Dermis blood vessel endothelial cell (primary cell): ENCODE data around the gene LRWD1. TPM values are rescaled to one million over a fixed set of nuclear protein-coding genes. Genes with fewer than 3 reads are reported as not detected.
"Not testable (repeated sequence)": the region's sequence is repeated elsewhere in the genome, so short reads cannot be mapped to it uniquely, and the experiment has no call there.

ENCODE experiments used
- DNase-seq: peaks from one replicate; pipeline ENCODE4 v3.0.0; 2010
- total RNA-seq: library from RNA; depleted of rRNA; stranded (reverse); fragments of >200 nt; gene quantifications from 2 replicates; pipeline ENCODE4 v1.2.3, GENCODE V29; 2014

The LRWD1 gene
- total RNA-seq, 1 donor from 2014 or later: 21.6 TPM

DNA sequence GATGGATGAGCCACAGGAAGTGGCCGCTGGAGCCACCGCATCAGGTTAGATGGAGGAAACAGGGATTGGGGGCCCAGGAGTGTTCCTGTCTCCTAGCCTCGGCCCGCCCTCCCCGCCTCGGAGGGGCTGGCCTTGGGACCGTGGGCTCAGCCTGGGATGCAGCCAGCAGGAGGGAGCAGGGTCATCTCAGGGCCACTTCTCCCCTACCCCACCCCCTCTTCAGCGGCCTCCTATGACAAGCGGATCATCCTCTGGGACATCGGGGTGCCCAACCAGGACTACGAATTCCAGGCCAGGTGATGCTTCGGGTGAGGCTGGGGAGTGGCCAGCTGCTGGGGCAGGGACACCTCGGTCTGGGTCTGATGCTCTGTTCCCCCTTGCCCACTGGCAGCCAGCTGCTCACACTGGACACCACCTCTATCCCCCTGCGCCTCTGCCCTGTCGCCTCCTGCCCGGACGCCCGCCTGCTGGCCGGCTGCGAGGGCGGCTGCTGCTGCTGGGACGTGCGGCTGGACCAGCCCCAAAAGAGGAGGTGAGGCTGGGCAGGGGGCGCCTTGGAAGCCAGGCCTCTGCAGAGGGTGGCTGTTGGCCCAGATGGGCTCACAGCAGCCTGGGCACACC is 4.7 kb downstream of the LRWD1 start:
- no peak for DNase-seq

DNA sequence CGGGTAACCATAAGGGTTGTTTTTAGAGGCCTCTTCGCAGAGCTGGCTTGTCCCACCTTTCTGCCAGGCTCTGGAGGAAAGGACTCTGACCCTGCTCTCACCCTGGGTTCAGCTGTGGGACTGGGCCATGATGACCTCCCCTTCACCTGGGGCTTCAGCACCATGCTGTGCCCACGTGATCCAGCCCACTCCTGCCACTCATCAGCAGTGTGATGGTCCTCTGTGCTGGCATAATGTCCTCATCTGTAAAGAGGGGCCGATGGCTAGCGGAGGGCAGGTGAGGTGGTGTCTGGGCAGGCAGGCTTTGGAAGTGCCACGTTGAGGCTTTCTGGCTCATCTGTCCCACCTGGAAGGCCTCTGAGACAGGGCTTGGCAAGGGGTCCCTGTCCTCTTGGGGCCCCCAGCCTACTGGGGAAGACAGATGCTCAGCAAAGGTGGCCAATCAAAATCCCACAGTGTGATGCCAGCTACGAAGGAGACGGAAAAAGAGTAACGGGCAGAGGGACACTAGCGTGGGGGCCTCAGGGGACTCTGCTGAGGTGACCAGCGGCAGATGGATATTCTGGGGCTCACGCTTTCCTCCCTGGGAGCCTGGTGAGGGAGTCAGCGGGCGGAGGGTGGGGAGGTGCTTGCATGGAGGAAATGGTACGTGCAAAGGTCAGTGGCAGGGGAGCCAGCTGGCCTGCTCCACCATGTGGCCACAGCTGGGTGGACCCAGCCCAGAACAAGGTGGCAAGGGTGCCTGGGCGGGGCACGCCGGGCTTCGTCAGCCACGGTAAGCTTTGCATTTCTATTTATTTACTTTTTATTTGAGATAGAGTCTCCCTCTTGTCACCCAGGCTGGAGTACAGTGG is 5.4 kb downstream of the LRWD1 start:
- no peak for DNase-seq

GRCh38 chr7:102471791-102472125 is 7.0 kb downstream of the LRWD1 start:
- no peak for DNase-seq

- DNase-seq: no peak
Observed at GRCh38 chr7:102472126-102473041, 7.6 kb downstream of the LRWD1 start.

GRCh38 chr7:102473271-102473991 is 8.6 kb downstream of the LRWD1 start:
- no peak for DNase-seq

DNA sequence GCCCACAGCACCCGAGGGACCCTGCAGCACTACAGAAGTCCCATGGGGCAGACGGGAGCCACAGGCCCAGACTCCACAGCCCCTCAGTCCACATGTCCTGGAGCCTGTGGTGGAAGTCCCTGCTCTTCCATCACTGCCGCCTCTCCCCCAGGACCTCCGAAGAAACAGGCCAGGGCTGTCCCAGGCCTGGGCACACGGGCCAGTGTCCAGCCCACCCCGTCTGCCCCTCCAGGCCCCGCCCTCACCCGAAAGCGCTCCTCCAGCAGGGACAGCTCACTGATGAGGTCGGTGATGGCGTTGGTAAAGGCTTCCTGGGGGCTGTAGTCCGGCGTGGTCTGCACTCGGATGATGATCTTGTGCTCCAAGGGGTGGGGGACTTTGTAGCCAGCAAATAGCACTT is 9.3 kb downstream of the LRWD1 start:
- DNase-seq: not testable (repeated sequence)

GRCh38 chr7:102474736-102475435 is 10.1 kb downstream of the LRWD1 start:
- not testable (repeated sequence) for DNase-seq

DNA sequence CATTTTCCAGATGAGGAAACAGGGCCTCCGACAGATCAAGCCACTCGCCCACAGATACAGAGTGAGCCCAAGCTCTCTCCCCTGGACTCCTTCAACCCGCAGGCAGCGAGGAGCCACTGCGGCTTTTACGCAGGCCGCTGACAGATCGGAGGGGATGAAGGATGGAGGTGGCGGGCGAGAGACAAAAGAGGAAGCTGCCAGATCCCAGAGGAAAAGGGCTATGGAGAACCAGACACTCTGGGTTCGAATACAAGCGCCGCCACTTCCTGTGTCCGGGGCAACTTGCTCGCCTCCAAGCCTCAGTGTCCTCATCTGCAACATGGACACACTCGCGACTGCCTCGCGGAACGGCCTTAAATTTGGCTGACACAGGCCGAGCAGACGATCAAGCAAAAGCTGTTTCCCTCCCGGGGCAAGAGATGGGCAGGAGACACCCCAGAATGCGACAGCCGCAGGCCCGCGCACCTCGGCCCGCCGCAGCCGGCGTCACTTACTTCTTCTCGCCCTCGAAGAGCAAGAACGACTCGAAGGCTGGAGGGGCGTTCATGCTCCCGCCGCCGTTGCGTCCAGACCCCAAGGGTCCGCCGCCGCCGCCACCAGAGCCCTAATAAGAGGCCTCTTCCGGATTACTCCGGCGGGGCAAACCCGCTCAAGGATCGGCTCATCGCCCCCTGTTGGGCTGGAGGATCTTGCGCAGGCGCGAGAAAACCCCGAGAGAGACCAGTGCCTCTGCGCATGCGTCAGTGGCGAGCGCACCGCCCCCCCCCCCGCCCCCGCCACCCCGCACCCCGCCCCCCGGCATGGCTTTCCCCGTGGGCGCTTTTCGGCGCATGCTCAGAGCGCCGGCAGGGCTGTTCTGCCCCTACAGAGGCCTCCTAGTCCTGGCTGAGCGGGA is 13.8 kb downstream of the LRWD1 start, which contains the start of gene POLR2J:
POLR2J (minus strand) TSS at position 609 of the 895 bp plus-strand sequence; CDS start at position 547, 62 bp downstream.
- peak; percentile 76 for DNase-seq

DNA sequence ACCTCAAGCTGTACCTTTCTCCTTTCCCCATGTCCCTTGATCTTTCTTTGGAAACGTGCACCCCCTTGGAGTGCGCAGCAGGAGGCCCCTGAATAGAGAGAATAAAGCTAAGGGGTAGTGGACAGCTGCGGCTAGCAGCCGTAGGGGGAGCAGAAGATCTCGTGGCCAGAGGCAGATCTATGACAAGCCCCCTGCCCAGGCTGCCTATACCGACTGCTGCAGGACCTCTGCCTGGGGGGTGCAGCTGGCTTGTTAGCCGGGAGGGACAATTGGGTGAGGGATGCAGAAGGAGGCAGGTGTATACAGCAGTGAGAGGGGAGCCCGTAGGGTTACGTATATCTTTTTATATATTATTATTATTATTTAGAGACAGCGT is 14.4 kb downstream of the LRWD1 start:
- not testable (repeated sequence) for DNase-seq

GRCh38 chr7:102479982-102480637 is 15.3 kb downstream of the LRWD1 start:
- not testable (repeated sequence) for DNase-seq

DNA sequence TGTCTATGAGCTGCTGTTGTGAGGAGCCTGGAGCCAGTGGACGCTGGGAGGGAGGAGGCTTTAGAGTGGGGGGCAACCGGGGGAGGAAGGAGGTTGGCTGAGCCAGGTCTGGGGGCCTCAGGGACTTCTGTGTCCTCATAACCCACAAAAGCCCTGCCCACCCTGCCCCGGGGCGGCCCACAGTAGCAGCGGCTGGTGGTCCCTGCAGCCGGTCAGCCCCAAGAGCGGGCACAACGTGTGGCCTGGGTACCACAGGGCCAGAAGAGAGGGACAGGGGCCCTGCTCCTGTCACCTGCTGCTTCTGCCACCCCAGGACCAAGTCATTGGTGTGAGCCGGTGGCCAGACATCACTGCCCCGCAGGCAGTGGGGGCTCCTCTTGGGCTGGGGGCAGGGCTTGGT is 17.2 kb downstream of the LRWD1 start:
- not testable (repeated sequence) for DNase-seq

DNA sequence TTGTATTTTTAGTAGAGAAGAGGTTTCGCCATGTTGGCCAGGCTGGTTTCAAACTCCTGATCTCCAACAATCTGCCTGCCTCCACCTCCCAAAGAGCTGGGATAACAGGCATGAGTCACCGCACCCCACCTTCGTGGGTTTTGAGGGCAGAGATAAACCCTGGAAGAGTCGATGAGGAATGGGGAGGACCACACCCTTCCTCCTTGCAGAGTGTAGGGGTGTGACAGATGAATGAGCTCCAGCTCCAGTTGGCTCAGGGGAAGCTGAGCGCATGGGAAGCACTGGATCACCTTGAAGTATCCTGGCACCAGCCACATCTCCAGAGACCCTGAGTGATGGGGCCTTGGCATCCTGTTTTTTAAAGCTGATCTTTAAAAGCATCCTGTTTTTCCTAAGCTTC is 19.5 kb downstream of the LRWD1 start:
- DNase-seq: not testable (repeated sequence)

- not testable (repeated sequence) for DNase-seq
Observed at GRCh38 chr7:102490529-102491075, 25.8 kb downstream of the LRWD1 start.

DNA sequence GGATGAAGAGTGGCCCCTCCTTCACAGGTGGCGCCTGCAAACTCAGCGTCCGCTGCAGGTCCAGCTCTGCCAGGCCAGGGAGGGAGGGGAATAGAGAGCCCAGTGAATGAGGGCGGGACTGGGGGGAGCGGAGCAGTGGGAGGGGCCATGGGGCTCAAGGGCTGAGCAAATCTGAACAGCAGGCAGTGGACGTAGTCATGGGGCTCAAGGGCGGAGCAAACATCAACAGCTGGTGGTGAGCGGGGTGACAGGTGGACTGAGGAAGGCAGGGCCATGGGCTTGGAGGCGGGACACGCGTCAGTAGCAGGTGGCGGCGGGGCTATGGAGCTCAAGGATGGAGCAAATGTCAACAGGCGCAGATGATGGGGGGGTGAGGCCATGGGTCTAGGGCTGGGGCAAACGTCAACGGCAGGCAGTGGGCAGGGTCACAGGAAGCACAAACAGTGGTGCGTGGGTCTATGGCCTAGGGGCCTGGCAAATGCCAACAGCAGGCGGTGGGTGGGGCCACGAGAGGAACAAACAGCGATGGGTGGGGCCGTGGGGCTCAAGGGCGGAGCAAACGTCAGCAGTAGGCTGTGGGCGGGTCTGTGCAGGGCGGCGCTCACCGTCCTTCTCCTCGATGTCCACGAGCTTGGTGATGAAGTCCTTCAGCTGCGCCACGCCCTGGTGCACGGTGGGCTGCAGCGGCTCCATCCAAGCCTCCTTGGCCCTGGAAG is 28.6 kb downstream of the LRWD1 start:
- not testable (repeated sequence) for DNase-seq

GRCh38 chr7:102494026-102494425 is 29.2 kb downstream of the LRWD1 start:
- not testable (repeated sequence) for DNase-seq

GRCh38 chr7:102494473-102495149 is 29.8 kb downstream of the LRWD1 start:
- DNase-seq: not testable (repeated sequence)

- not testable (repeated sequence) for DNase-seq
Observed at GRCh38 chr7:102496861-102497260, 32.1 kb downstream of the LRWD1 start.

DNA sequence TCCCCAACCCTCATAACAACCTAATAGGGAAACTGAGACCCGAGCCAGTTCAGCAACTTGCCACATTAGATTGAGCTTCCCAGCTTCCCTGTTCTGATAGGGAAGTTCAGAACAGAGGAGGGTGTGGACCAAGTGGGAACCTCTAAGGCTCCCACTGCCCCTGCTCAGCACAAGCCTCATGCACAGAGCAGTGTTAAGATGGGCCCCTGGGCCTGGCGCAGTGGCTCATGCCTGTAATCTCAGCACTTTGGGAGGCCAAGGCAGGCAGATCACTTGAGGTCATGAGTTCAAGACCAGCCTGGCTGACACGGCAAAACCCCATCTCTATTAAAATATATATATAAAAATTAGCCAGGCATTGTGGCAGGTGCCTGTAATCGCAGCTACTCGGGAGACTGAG is 32.5 kb downstream of the LRWD1 start:
- not testable (repeated sequence) for DNase-seq
